22Rv1 (cell line): ENCODE measurements around the gene SVOPL.

Experiments
- CTCF ChIP-seq: fragments of 450-650 bp; IDR thresholded peaks from 2 replicates; pipeline ENCODE4 v1.5.1; 2017; ENCODE audit warnings: mild to moderate bottlenecking
- ZFX ChIP-seq: fragments of 450-650 bp; IDR thresholded peaks from 2 replicates; pipeline ENCODE4 v1.6.1; 2017; ENCODE audit warnings: antibody characterized with exemption, borderline replicate concordance

GRCh38 chr7:138684340-138684739 lies 16.8 kb downstream of the SVOPL start:
- TF ChIP-seq CTCF (no peak), ZFX (no peak)
